Camera-type eye (tissue), 1 donor: ENCODE data around the gene TTC5. TPM values are rescaled to one million over a fixed set of nuclear protein-coding genes. Genes with fewer than 3 reads are reported as not detected.

ENCODE experiments used
- total RNA-seq: library from RNA; depleted of rRNA; stranded (reverse); fragments of >200 nt; gene quantifications from one replicate; pipeline ENCODE4 v1.2.3, GENCODE V29; 2014

Gene TTC5
- 30.5 TPM for total RNA-seq

GRCh38 chr14:20305265-20306078 is at the start of gene TTC5:
Gene TTC5 (minus strand): TSS chr14:20305951. CDS start chr14:20305937, 14 bp downstream.

GRCh38 chr14:20343092-20343861 is 37.5 kb upstream of the TTC5 start, which contains the start of gene PARP2:
Gene PARP2 (plus strand): TSS chr14:20343635. CDS start chr14:20343642, 7 bp downstream.

GRCh38 chr14:20332788-20333493 is 27.2 kb upstream of the TTC5 start, which contains the start of gene CCNB1IP1:
Gene CCNB1IP1 (minus strand): TSS chr14:20333279. CDS start chr14:20316523, 16,756 bp downstream.

Other genes with a start within 250 kb of the TTC5 start
- not detected for gene OR4L1, start 245.9 kb downstream of the TTC5 start, total RNA-seq
- gene OR4K17, start 195.2 kb downstream of the TTC5 start, total RNA-seq = not detected
- not detected for gene OR4N5, start 167.1 kb downstream of the TTC5 start, total RNA-seq
- not detected for gene OR11G2, start 115.1 kb downstream of the TTC5 start, total RNA-seq
- not detected for gene OR11H6, start 82.2 kb downstream of the TTC5 start, total RNA-seq
- not detected for gene OR11H7, start 77.0 kb downstream of the TTC5 start, total RNA-seq
- gene OR11H4, start 66.7 kb downstream of the TTC5 start, total RNA-seq = not detected
- gene CCNB1IP1, start 27.3 kb upstream of the TTC5 start, total RNA-seq = 72.0 TPM
- 21.3 TPM for gene PARP2, start 37.7 kb upstream of the TTC5 start, total RNA-seq
- 13.4 TPM for gene TEP1, start 107.5 kb upstream of the TTC5 start, total RNA-seq
- 0.99 TPM for gene KLHL33, start 130.2 kb upstream of the TTC5 start, total RNA-seq
- 52.9 TPM for gene OSGEP, start 148.9 kb upstream of the TTC5 start, total RNA-seq
- 116 TPM for gene APEX1, start 149.3 kb upstream of the TTC5 start, total RNA-seq
- 27.3 TPM for gene PIP4P1, start 155.5 kb upstream of the TTC5 start, total RNA-seq
- 14.8 TPM for gene PNP, start 163.5 kb upstream of the TTC5 start, total RNA-seq
- not detected for gene RNASE10, start 199.6 kb upstream of the TTC5 start, total RNA-seq